HG03558 (cell line): ENCODE measurements around the gene MAL.
"Not testable (repeated sequence)": the region's sequence is repeated elsewhere in the genome, so short reads cannot be mapped to it uniquely, and the experiment has no call there.

Source experiments
- ATAC-seq: cut with Tn5 transposase; IDR thresholded peaks from one replicate; pipeline ENCODE4 v1.9.1; 2021; ENCODE audit warnings: moderate number of reproducible peaks; ENCODE audit not compliant: unreplicated experiment; ENCODE audit errors: extremely low read depth

Gene MAL

GRCh38 chr2:95077530-95077825, 52.0 kb downstream of the MAL start:
- ATAC-seq = no peak

- ATAC-seq = no peak
Observed at GRCh38 chr2:95077861-95078603, 52.5 kb downstream of the MAL start.

- ATAC-seq = no peak
Observed at GRCh38 chr2:95079199-95079683, 53.7 kb downstream of the MAL start.

GRCh38 chr2:95082477-95082876, 57.0 kb downstream of the MAL start:
- ATAC-seq = no peak

GRCh38 chr2:95086017-95086416, 60.5 kb downstream of the MAL start:
- no peak for ATAC-seq

- ATAC-seq = no peak
Observed at GRCh38 chr2:95087379-95087778, 61.9 kb downstream of the MAL start.

GRCh38 chr2:95091885-95092555, 66.5 kb downstream of the MAL start:
- ATAC-seq = no peak

GRCh38 chr2:95098273-95098672, 72.8 kb downstream of the MAL start:
- not testable (repeated sequence) for ATAC-seq

GRCh38 chr2:95099910-95100309, 74.4 kb downstream of the MAL start:
- no peak for ATAC-seq
